GM19099 (cell line): ENCODE measurements around the gene OR52W1.

Experiments used
- POLR2A ChIP-seq: IDR thresholded peaks from 3 replicates; pipeline ENCODE4 v1.6.1; 2011; ENCODE audit warnings: low read depth; ENCODE audit not compliant: insufficient read length; ENCODE audit errors: extremely low read depth

Gene OR52W1

GRCh38 chr11:6205366-6205765 is 6.3 kb downstream of the OR52W1 start, which contains the start of gene C11orf42:
TSS of gene C11orf42 (plus strand) at chr11:6205557. CDS start at chr11:6205616, 59 bp downstream.
- no peak for TF ChIP-seq POLR2A

- no peak for TF ChIP-seq POLR2A
Observed at GRCh38 chr11:6206456-6207180, 7.6 kb downstream of the OR52W1 start.

GRCh38 chr11:6209801-6210200 is 10.8 kb downstream of the OR52W1 start:
- no peak for TF ChIP-seq POLR2A

DNA sequence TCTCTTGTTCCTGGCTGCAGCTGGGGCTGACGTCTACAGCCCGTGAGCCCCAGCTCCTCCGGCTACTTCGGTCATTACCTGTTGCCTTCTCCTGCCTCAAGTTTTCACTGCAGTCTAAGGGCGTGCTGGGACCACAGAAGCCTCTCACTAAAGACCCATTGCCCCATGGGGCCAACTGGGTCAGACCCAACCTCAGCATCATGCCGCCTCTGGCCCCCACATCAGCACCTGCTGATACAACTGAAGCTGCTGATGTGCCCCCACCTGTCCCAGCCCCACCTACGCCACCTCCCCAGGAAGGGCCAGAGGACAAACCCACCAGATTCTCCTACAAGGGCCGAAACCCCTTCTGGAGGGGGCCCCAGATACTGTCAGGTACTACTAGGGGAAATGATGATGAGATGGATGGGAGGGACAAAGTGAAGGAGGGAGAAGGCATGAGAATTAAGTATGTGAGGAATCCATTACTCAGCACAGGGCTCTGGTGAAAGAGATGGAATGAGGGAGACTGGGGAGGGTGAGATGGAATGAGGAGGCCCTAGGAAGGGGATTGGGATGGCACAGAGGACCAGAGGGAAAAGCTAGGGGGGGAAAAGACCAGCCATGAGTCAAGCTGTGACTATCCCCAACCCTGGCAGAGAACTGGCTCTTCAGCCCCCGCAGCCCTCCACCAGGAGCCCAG is 11.4 kb downstream of the OR52W1 start:
- TF ChIP-seq POLR2A: no peak

- TF ChIP-seq POLR2A: no peak
Observed at GRCh38 chr11:6214530-6214929, 15.5 kb downstream of the OR52W1 start.

DNA sequence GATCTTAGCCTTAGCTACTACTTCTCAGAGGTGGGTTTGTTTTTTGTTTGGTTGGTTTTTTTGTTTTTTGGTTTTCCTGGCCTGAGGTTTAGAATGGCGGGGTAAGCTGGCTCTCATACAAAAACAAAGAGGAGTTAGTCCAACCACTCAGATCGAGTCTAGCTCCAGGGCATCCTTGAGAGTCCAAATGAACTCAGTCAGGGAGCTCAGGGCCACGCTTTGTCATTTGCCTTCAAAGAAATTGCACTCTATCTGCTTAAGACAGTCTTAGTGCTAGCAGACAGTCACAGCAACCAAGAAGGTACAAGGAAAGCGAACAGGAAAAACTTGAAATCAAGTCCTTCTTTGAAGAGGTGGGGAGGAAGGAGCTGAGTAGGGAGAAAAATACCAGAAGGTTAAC is 17.5 kb downstream of the OR52W1 start:
- TF ChIP-seq POLR2A: no peak

GRCh38 chr11:6217722-6218121 is 18.7 kb downstream of the OR52W1 start:
- TF ChIP-seq POLR2A: no peak

- no peak for TF ChIP-seq POLR2A
Observed at GRCh38 chr11:6219359-6219758, 20.3 kb downstream of the OR52W1 start.

- TF ChIP-seq POLR2A: no peak
Observed at GRCh38 chr11:6223854-6224253, 24.8 kb downstream of the OR52W1 start.

DNA sequence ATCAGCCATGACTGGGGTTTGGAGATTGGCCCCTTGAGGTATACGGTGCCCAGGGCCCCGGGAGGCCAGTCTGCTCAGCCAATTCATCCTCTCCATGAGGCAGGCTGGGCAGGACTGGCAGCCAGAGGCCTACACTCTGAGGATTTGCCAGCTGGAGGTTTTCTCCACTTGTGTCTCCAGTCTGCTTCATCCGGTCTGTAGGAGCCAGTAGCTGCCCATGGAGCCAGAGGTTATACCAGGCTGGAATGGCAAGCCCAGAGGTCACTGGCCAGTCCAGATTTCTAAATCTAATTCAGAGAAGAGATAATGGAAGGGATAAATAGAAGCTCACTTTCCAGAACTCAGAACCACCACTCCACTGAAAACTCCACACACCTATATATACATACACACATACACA is 25.4 kb downstream of the OR52W1 start:
- TF ChIP-seq POLR2A: no peak

- no peak for TF ChIP-seq POLR2A
Observed at GRCh38 chr11:6225024-6225423, 26.0 kb downstream of the OR52W1 start.

- TF ChIP-seq POLR2A: no peak
Observed at GRCh38 chr11:6225896-6226295, 26.9 kb downstream of the OR52W1 start.

GRCh38 chr11:6228520-6228919 is 29.5 kb downstream of the OR52W1 start:
- no peak for TF ChIP-seq POLR2A

GRCh38 chr11:6229911-6230310 is 30.9 kb downstream of the OR52W1 start:
- no peak for TF ChIP-seq POLR2A

- TF ChIP-seq POLR2A: no peak
Observed at GRCh38 chr11:6232899-6233298, 33.9 kb downstream of the OR52W1 start.

- TF ChIP-seq POLR2A: no peak
Observed at GRCh38 chr11:6233984-6234386, 35.0 kb downstream of the OR52W1 start.
